HCT116 (cell line): ENCODE measurements around the gene MRPL11. TPM values are rescaled to one million over a fixed set of nuclear protein-coding genes. Genes with fewer than 3 reads are reported as not detected.
"Not testable (repeated sequence)": the region's sequence is repeated elsewhere in the genome, so short reads cannot be mapped to it uniquely, and the experiment has no call there.

Experiments used
- ATAC-seq: fragments of 200-7000 bp; cut with Tn5 transposase; 2 replicates; pipeline ENCODE4 v1.9.1; 2020; ENCODE audit warnings: mild to moderate bottlenecking, moderate library complexity
- BruUV-seq: library from RNA; stranded (reverse); fragments of 400-500 nt; replicated peaks from 2 replicates; lab custom pipeline; 2021; lab: Mats Ljungman, UMichigan
- CTCF ChIA-PET: fragments of 300-600 bp; sonication (Branson Sonifier 250); formaldehyde crosslinking; loops from one replicate; lab custom pipeline; 2021; ENCODE audit warnings: antibody characterized with exemption; lab: Charles Lee
- POLR2A ChIA-PET: fragments of 300-600, 350-600 bp; sonication (Branson Sonifier 250); formaldehyde crosslinking; loops from one replicate; lab custom pipeline; 2021; ENCODE audit warnings: antibody characterized with exemption; lab: Charles Lee
- RAD21 ChIA-PET, 2 experiments: fragments of 300-600 bp; sonication (Branson Sonifier 250); formaldehyde crosslinking; loops; one replicate each; lab custom pipeline; 2023; ENCODE audit warnings: low total read pairs in 2 of 2; ENCODE audit not compliant: uncharacterized antibody in 2 of 2, unreplicated experiment in 2 of 2, low non-redundant PET in 1 of 2; lab: Charles Lee
- DNase-seq: peaks from one replicate; pipeline ENCODE4 v3.0.0-alpha.2; 2010; ENCODE audit warnings: low read depth, low spot score
- H2AFZ ChIP-seq: fragments of 200-600 bp; shearing (Covaris generic), sonication (generic); 2 replicates; pipeline ENCODE4 v1.6.1; 2017; ENCODE audit warnings: low read depth, mixed run types, mixed read lengths, antibody characterized with exemption, low read length; ENCODE audit not compliant: poor library complexity, severe bottlenecking
- H3K27ac ChIP-seq: 2 replicates; pipeline ENCODE4 v1.5.1; 2012; ENCODE audit warnings: low read depth, low read length
- H3K27me3 ChIP-seq: fragments of 200-600 bp; sonication (generic); 2 replicates; pipeline ENCODE4 v1.6.1; 2016; ENCODE audit warnings: mixed run types, low read length, mixed read lengths; ENCODE audit not compliant: insufficient read depth
- H3K36me3 ChIP-seq, 2 experiments: fragments of 200-500 bp in 1 of 2; fragments of 200-600 bp in 1 of 2; sonication (Bioruptor generic) in 1 of 2; sonication (generic) in 1 of 2; 2 replicates each; pipeline versions ENCODE4 v1.5.1 to v1.6.1; 2014 to 2016; ENCODE audit warnings: low read length in 2 of 2, inconsistent platforms in 1 of 2, mixed read lengths in 1 of 2, mixed run types in 1 of 2; ENCODE audit not compliant: insufficient read depth in 2 of 2, control insufficient read depth in 1 of 2
- H3K4me1 ChIP-seq, 2 experiments: fragments of 200-600 bp in 1 of 2; sonication (generic) in 1 of 2; 2 replicates each; pipeline versions ENCODE4 v1.5.1 to v1.6.1; 2012 to 2017; ENCODE audit warnings: low read length in 2 of 2, inconsistent platforms in 1 of 2, mild to moderate bottlenecking in 1 of 2, mixed read lengths in 1 of 2, mixed run types in 1 of 2, moderate library complexity in 1 of 2; ENCODE audit not compliant: insufficient read depth in 2 of 2, control insufficient read depth in 1 of 2
- H3K4me2 ChIP-seq: fragments of 200-600 bp; sonication (generic); 2 replicates; pipeline ENCODE4 v1.6.1; 2017; ENCODE audit warnings: mixed run types, low read length, mixed read lengths
- H3K4me3 ChIP-seq, 2 experiments: fragments of 200-600 bp in 1 of 2; sonication (generic) in 1 of 2; replicated peaks in 1 of 2; 2 replicates each; pipeline ENCODE4 v1.5.1; 2011 to 2016; ENCODE audit warnings: low read length in 2 of 2, control low read depth in 1 of 2, low read depth in 1 of 2, mild to moderate bottlenecking in 1 of 2, mixed read lengths in 1 of 2, mixed run types in 1 of 2
- H3K79me2 ChIP-seq: fragments of 200-600 bp; sonication (generic); 2 replicates; pipeline ENCODE4 v1.6.1; 2017; ENCODE audit warnings: mild to moderate bottlenecking, mixed run types, low read length, moderate library complexity, mixed read lengths; ENCODE audit not compliant: insufficient read depth
- H3K9ac ChIP-seq: fragments of 200-600 bp; sonication (generic); 2 replicates; pipeline ENCODE4 v1.6.1; 2016; ENCODE audit warnings: low read length, mixed read lengths
- H3K9me2 ChIP-seq: fragments of 200-600 bp; sonication (generic), shearing (Covaris generic); 2 replicates; pipeline ENCODE4 v1.6.1; 2017; ENCODE audit warnings: mixed run types, mild to moderate bottlenecking, moderate library complexity; ENCODE audit not compliant: insufficient read depth
- H3K9me3 ChIP-seq, 2 experiments: fragments of 200-500 bp in 1 of 2; fragments of 200-600 bp in 1 of 2; sonication (Bioruptor generic) in 1 of 2; sonication (generic) in 1 of 2; 2 replicates each; pipeline ENCODE4 v1.6.1; 2014 to 2017; ENCODE audit warnings: low read length in 2 of 2, mixed read lengths in 2 of 2, inconsistent platforms in 1 of 2, low read depth in 1 of 2, mild to moderate bottlenecking in 1 of 2, mixed run types in 1 of 2, moderate library complexity in 1 of 2; ENCODE audit not compliant: control insufficient read depth in 1 of 2, insufficient read depth in 1 of 2
- H4K20me1 ChIP-seq: fragments of 200-600 bp; sonication (generic), shearing (Covaris generic); 2 replicates; pipeline ENCODE4 v1.6.1; 2017; ENCODE audit warnings: mixed run types, mild to moderate bottlenecking, moderate library complexity; ENCODE audit not compliant: insufficient read depth
- CEBPB ChIP-seq: IDR thresholded peaks from 2 replicates; pipeline ENCODE4 v1.6.1; 2012; ENCODE audit warnings: low read depth
- EGR1 ChIP-seq: IDR thresholded peaks from 2 replicates; pipeline ENCODE4 v1.6.1; 2012; ENCODE audit warnings: low read depth
- FOSL1 ChIP-seq: IDR thresholded peaks from 2 replicates; pipeline ENCODE4 v1.6.1; 2012; ENCODE audit warnings: low read depth
- JUND ChIP-seq: IDR thresholded peaks from 2 replicates; pipeline ENCODE4 v1.6.1; 2012
- MAX ChIP-seq: IDR thresholded peaks from 2 replicates; pipeline ENCODE4 v1.6.1; 2012
- RAD21 ChIP-seq: IDR thresholded peaks from 2 replicates; pipeline ENCODE4 v1.6.1; 2012; ENCODE audit warnings: low read depth, mild to moderate bottlenecking
- SP1 ChIP-seq: IDR thresholded peaks from 2 replicates; pipeline ENCODE4 v1.6.1; 2012; ENCODE audit warnings: low read depth
- SRF ChIP-seq: IDR thresholded peaks from 2 replicates; pipeline ENCODE4 v1.6.1; 2012; ENCODE audit warnings: low read depth
- ZBTB33 ChIP-seq: IDR thresholded peaks from 2 replicates; pipeline ENCODE4 v1.6.1; 2011; ENCODE audit warnings: mild to moderate bottlenecking, low read length, moderate library complexity; ENCODE audit not compliant: insufficient replicate concordance; ENCODE audit errors: extremely low read depth
- intact Hi-C: fragments of 100-400 bp; cut with micrococcal nuclease; formaldehyde crosslinking; loops from 2 replicates; pipeline ENCODE4 v1.10.0; 2022
- total RNA-seq: library from RNA; stranded (reverse); gene quantifications from one replicate; pipeline ENCODE4 v1.2.1, GENCODE V29; 2021; ENCODE audit not compliant: unreplicated experiment

The MRPL11 gene
- total RNA-seq, 1 experiment from 2014 or later: 126 TPM

GRCh38 chr11:66443602-66444001, 5.0 kb upstream of the MRPL11 start:
- Histone ChIP-seq H3K4me3 (no peak overlapping the region), H3K27ac (no peak overlapping the region), H3K4me2 (peak overlapping the region; percentile 27)

GRCh38 chr11:66440940-66441282, 2.3 kb upstream of the MRPL11 start:
- H3K9me2 ChIP-seq, ATAC-seq, CTCF ChIA-PET, H3K4me3 ChIP-seq, H4K20me1 ChIP-seq, H3K9me3 ChIP-seq, RAD21 ChIA-PET, H3K4me2 ChIP-seq, intact Hi-C loops, H3K27ac ChIP-seq, H3K27me3 ChIP-seq, DNase-seq, H2AFZ ChIP-seq, H3K9ac ChIP-seq, BruUV-seq: not testable (repeated sequence)
- POLR2A ChIA-PET: interaction anchor here (0.6 kb wide), 1 partner anchor 46 kb away, joined by 3 read pairs; no protein-coding TSS in a partner anchor
- H3K36me3 ChIP-seq: peaks cover 2 to 12% of the 10 kb centered on the region in 2 experiments; a peak in 1 of 4 replicates
- peaks cover 4 to 25% of the 10 kb centered on the region in 2 experiments; a peak in 3 of 4 replicates for H3K4me1 ChIP-seq
- H3K79me2 ChIP-seq: peaks cover 16% of the 10 kb centered on the region

More at GRCh38 chr11:66443602-66444001, 5.0 kb upstream of the MRPL11 start:
- BruUV-seq: no TSS peak
- Histone ChIP-seq H3K79me2 (no peaks in the 10 kb centered on the region), H3K9ac (no peak overlapping the region), H3K4me1 (peaks cover 0 to 16% of the 10 kb centered on the region in 2 experiments; a peak in 2 of 4 replicates), H3K36me3 (no peaks in the 10 kb centered on the region), H2AFZ (no peak overlapping the region), H3K27me3 (no peaks in the 10 kb centered on the region), H4K20me1 (no peaks in the 10 kb centered on the region), H3K9me2 (no peaks in the 10 kb centered on the region), H3K9me3 (no peaks in the 10 kb centered on the region)
- ChIA-PET RAD21 (no interaction called here), CTCF (no interaction called here), POLR2A (no interaction called here)
- no peak for TF ChIP-seq RAD21
- TF ChIP-seq SP1: 0 out of 2 replicates have a peak, but pooled peaks have one; percentile 29
- no peak for TF ChIP-seq EGR1
- TF ChIP-seq JUND: no peak
- peak; percentile 43; the same call in 1 of the 2 replicates for TF ChIP-seq MAX
- no peak for TF ChIP-seq ZBTB33
- TF ChIP-seq CEBPB: peak; percentile 58; the same call in 1 of the 2 replicates
- peak; percentile 67 for TF ChIP-seq SRF
- peak; percentile 47; the same call in 1 of the 2 replicates for TF ChIP-seq FOSL1
- DNase-seq (peak; percentile 19), ATAC-seq (no peak)
- intact Hi-C loops: no loop called here

GRCh38 chr11:66440101-66440939, 1.7 kb upstream of the MRPL11 start:
- H2AFZ ChIP-seq, intact Hi-C loops, ATAC-seq, H3K4me2 ChIP-seq, H3K9me3 ChIP-seq, RAD21 ChIA-PET, H3K9me2 ChIP-seq, CTCF ChIA-PET, H3K27me3 ChIP-seq, H3K9ac ChIP-seq, H3K4me3 ChIP-seq, POLR2A ChIA-PET, DNase-seq, H4K20me1 ChIP-seq, H3K27ac ChIP-seq, BruUV-seq: not testable (repeated sequence)
- Histone ChIP-seq H3K36me3 (peaks cover 8 to 18% of the 10 kb centered on the region in 2 experiments; a peak in 3 of 4 replicates), H3K79me2 (peaks cover 16% of the 10 kb centered on the region), H3K4me1 (peaks cover 4 to 25% of the 10 kb centered on the region in 2 experiments; a peak in 3 of 4 replicates)
